A549 (cell line): ENCODE results near the gene SORT1. TPM values are rescaled to one million over a fixed set of nuclear protein-coding genes. Genes with fewer than 3 reads are reported as not detected.

Experiments
- ATAC-seq, 2 experiments: fragments of 200-7000 bp in 1 of 2; fragments of >200 bp in 1 of 2; cut with Nextera tagmentation in 1 of 2; cut with Tn5 transposase in 1 of 2; 3 replicates each; pipeline versions ENCODE4 v1.8.0 to v1.9.1; 2018 to 2020; ENCODE audit warnings: mild to moderate bottlenecking in 1 of 2, moderate library complexity in 1 of 2
- CTCF ChIA-PET: fragments of 300-600 bp; sonication (Branson Sonifier 250); formaldehyde crosslinking; extraction: SDS; loops from one replicate; lab custom pipeline; 2021; ENCODE audit warnings: antibody characterized with exemption, inconsistent platforms; lab: Yijun Ruan, JAX
- POLR2A ChIA-PET: fragments of 350-600 bp; formaldehyde crosslinking; extraction: SDS; loops from one replicate; lab custom pipeline; 2021; ENCODE audit warnings: antibody characterized with exemption, inconsistent platforms; lab: Yijun Ruan, JAX
- DNase-seq, 2 experiments: peaks; one replicate each; pipeline versions ENCODE4 v3.0.0 to v3.0.0-alpha.2; 2011 to 2016; ENCODE audit warnings: low read depth in 1 of 2, low spot score in 1 of 2
- FAIRE-seq: peaks from 2 replicates; lab custom pipeline; 2011; peaks lifted over from hg19 to GRCh38; lab: Jason Lieb, UNC
- H3K27ac ChIP-seq, 2 experiments: fragments of >200 bp; sonication (Bioruptor Twin); formaldehyde crosslinking; 3 replicates each; pipeline ENCODE4 v1.5.1; 2016 to 2017
- H3K4me1 ChIP-seq: fragments of >200 bp; sonication (Bioruptor Twin); formaldehyde crosslinking; 3 replicates; pipeline ENCODE4 v1.6.1; 2016
- H3K4me2 ChIP-seq: fragments of >200 bp; sonication (Bioruptor Twin); formaldehyde crosslinking; 3 replicates; pipeline ENCODE4 v1.6.1; 2016
- H3K4me3 ChIP-seq: fragments of >200 bp; sonication (Bioruptor Twin); formaldehyde crosslinking; 3 replicates; pipeline ENCODE4 v1.5.1; 2016
- H3K9me3 ChIP-seq: fragments of >200 bp; sonication (Bioruptor Twin); formaldehyde crosslinking; 3 replicates; pipeline ENCODE4 v1.6.1; 2016
- BCL3 ChIP-seq: fragments of >200 bp; sonication (Bioruptor Twin); formaldehyde crosslinking; IDR thresholded peaks from 3 replicates; pipeline ENCODE4 v1.6.1; 2016
- E2F6 ChIP-seq: IDR thresholded peaks from 2 replicates; pipeline ENCODE4 v1.6.1; 2012; ENCODE audit warnings: low read depth, borderline replicate concordance
- EP300 ChIP-seq, 2 experiments: fragments of >200 bp; sonication (Bioruptor Twin); formaldehyde crosslinking; IDR thresholded peaks; 2 replicates in 1 of 2; 3 replicates in 1 of 2; pipeline ENCODE4 v1.6.1; 2016 to 2017
- FOSL2 ChIP-seq, 2 experiments: fragments of 450-650 bp in 1 of 2; fragments of >200 bp in 1 of 2; sonication (Bioruptor Twin) in 1 of 2; formaldehyde crosslinking; IDR thresholded peaks; 2 replicates each; pipeline versions ENCODE4 v1.5.0 to v1.6.1; 2016 to 2020; ENCODE audit warnings: mild to moderate bottlenecking in 1 of 2, moderate library complexity in 1 of 2
- FOXS1 ChIP-seq: fragments of 250-450 bp; sonication (Bioruptor Pico); IDR thresholded peaks from 2 replicates; pipeline ENCODE4 v1.5.0; 2020; ENCODE audit warnings: mild to moderate bottlenecking, moderate library complexity
- GATA3 ChIP-seq: IDR thresholded peaks from 2 replicates; pipeline ENCODE4 v1.6.1; 2012; ENCODE audit warnings: borderline replicate concordance
- HES2 ChIP-seq: fragments of >200 bp; sonication (Bioruptor Twin); formaldehyde crosslinking; IDR thresholded peaks from 2 replicates; pipeline ENCODE4 v1.6.1; 2016
- HMGXB4 ChIP-seq: fragments of 250-450 bp; sonication (Bioruptor Pico); IDR thresholded peaks from 2 replicates; pipeline ENCODE4 v1.5.0; 2021; ENCODE audit warnings: mild to moderate bottlenecking, moderate library complexity, borderline replicate concordance
- HOXB13 ChIP-seq: fragments of 250-450 bp; sonication (Bioruptor Pico); IDR thresholded peaks from 2 replicates; pipeline ENCODE4 v1.5.0; 2020; ENCODE audit warnings: low read depth, mild to moderate bottlenecking, moderate library complexity
- JUN ChIP-seq, 2 experiments: fragments of >200 bp; sonication (Bioruptor Twin); formaldehyde crosslinking; IDR thresholded peaks; 2 replicates in 1 of 2; 3 replicates in 1 of 2; pipeline ENCODE4 v1.6.1; 2016 to 2017
- KDM1A ChIP-seq: fragments of 200-600 bp; sonication (generic); IDR thresholded peaks from 2 replicates; pipeline ENCODE4 v1.6.1; 2016; ENCODE audit warnings: low read depth, mild to moderate bottlenecking
- MAX ChIP-seq: IDR thresholded peaks from 2 replicates; pipeline ENCODE4 v1.6.1; 2012
- PBX3 ChIP-seq: IDR thresholded peaks from 2 replicates; pipeline ENCODE4 v1.6.1; 2012
- PHF8 ChIP-seq: fragments of 200-600 bp; sonication (generic); IDR thresholded peaks from 2 replicates; pipeline ENCODE4 v1.6.1; 2016; ENCODE audit warnings: low read depth, mild to moderate bottlenecking, antibody characterized with exemption, moderate library complexity, borderline replicate concordance
- POLR2A ChIP-seq: IDR thresholded peaks from 2 replicates; pipeline ENCODE4 v1.6.1; 2012; ENCODE audit warnings: mild to moderate bottlenecking, low read length
- RAD21 ChIP-seq, 2 experiments: fragments of >200 bp in 1 of 2; sonication (Bioruptor Twin) in 1 of 2; formaldehyde crosslinking in 1 of 2; IDR thresholded peaks in 1 of 2; conservative IDR thresholded peaks in 1 of 2; 2 replicates in 1 of 2; 3 replicates in 1 of 2; pipeline ENCODE4 v1.6.1; 2012 to 2018; ENCODE audit warnings: inconsistent platforms in 1 of 2
- RNF2 ChIP-seq: fragments of 200-600 bp; sonication (generic); IDR thresholded peaks from 2 replicates; pipeline ENCODE4 v1.6.1; 2016; ENCODE audit warnings: low read depth, mild to moderate bottlenecking, antibody characterized with exemption, moderate library complexity, borderline replicate concordance
- ZC3H11A ChIP-seq: fragments of 450-650 bp; IDR thresholded peaks from 2 replicates; pipeline ENCODE4 v1.6.1; 2014; ENCODE audit warnings: antibody characterized with exemption, mild to moderate bottlenecking
- WGBS: methylation state at CpG from one replicate; pipeline ENCODE4 v1.1.6; 2017; ENCODE audit errors: missing lambda C conversion rate; 5-methylcytosine and 5-hydroxymethylcytosine counted together
- polyA plus RNA-seq, 4 experiments: library from polyadenylated mRNA; depleted of rRNA in 3 of 4; stranded (reverse); fragments of >200 nt; fragmentation: RNase III in 1 of 4; extraction: RNeasy Plus Mini Kit Qiagen cat#74134 plus additional on column Dnase treatment in 1 of 4; gene quantifications; 2 replicates in 3 of 4; 3 replicates in 1 of 4; pipeline ENCODE4 v1.2.3, GENCODE V29; 2011 to 2017

SORT1 gene
- polyA plus RNA-seq, 2 of the 4 experiments (the other 2 are of a cell fraction): 6.0 to 14.7 TPM

- POLR2A ChIA-PET: interaction anchor here (1.6 kb wide), 1 partner anchor 9 kb away, joined by 6 read pairs; no protein-coding TSS in a partner anchor
These were observed 113.7 kb downstream of the SORT1 start for GRCh38 chr1:109283748-109284600.

GRCh38 chr1:109282952-109283747 is 114.6 kb downstream of the SORT1 start, which contains the start of gene PSRC1:
Gene PSRC1 (minus strand): TSS chr1:109283145.
- ChIA-PET POLR2A (interaction anchor here (1.0 to 1.6 kb wide), 5 partner anchors 9 to 400 kb away, joined by 3 to 8 read pairs (median 3); partner anchors contain the start of gene SORT1), CTCF (interaction anchor here (1.0 to 2.3 kb wide), 4 partner anchors 14 to 115 kb away, joined by 3 to 18 read pairs (median 6); partner anchors contain the start of gene SORT1)
- DNase-seq (peak; percentile 93 to 95), FAIRE-seq (no peak), ATAC-seq (peak; percentile 98 to 99)
- peak within 1 kb of the TSS; percentile 86 for H3K4me3 ChIP-seq
- peaks cover 13% of the 10 kb centered on the region; the same call in 2 of the 3 replicates for H3K4me1 ChIP-seq
- H3K9me3 ChIP-seq: no peaks in the 10 kb centered on the region
- WGBS: 4% methylated on average over 26 of the region's 56 CpGs
- peak within 1 kb of the TSS; percentile 73 for H3K4me2 ChIP-seq
- H3K27ac ChIP-seq: peak within 1 kb of the TSS; percentile 85 to 98
- TF ChIP-seq FOSL2 (IDR thresholded peaks at IDR 0.05) (no peak), FOSL2 (CRISPR knock-in tag; IDR thresholded peaks at IDR 0.05) (no peak), KDM1A (no peak), ZC3H11A (no peak), PBX3 (no peak), EP300 (IDR thresholded peaks at IDR 0.05) (no peak), E2F6 (peak; percentile 56; the same call in 1 of the 2 replicates), HES2 (no peak), JUN (IDR thresholded peaks at IDR 0.05) (peak; percentile 56 to 68; a peak in 4 of 5 replicates), RAD21 (conservative IDR thresholded peaks at IDR 0.05 in 1 of 2, IDR thresholded peaks at IDR 0.05 in 1 of 2) (0 out of 5 replicates have a peak, but pooled peaks of 1 of the 2 experiments have one; percentile 17), FOXS1 (CRISPR knock-in tag) (no peak), MAX (peak; percentile 87), HMGXB4 (no peak), PHF8 (peak; percentile 52; the same call in 1 of the 2 replicates), POLR2A (peak; percentile 85), BCL3 (0 out of 3 replicates have a peak, but pooled peaks have one; percentile 48)
- TF ChIP-seq, all 56 proteins: peak for 7

More at GRCh38 chr1:109283748-109284600, 113.7 kb downstream of the SORT1 start:
- Histone ChIP-seq H3K4me3 (peak overlapping the region; percentile 86), H3K9me3 (no peaks in the 10 kb centered on the region), H3K4me1 (peaks cover 13% of the 10 kb centered on the region; the same call in 2 of the 3 replicates), H3K27ac (peak overlapping the region; percentile 85 to 98), H3K4me2 (peak overlapping the region; percentile 73)
- TF ChIP-seq HOXB13 (CRISPR knock-in tag) (no peak), RNF2 (no peak), GATA3 (no peak)
- CTCF ChIA-PET: interaction anchor here (1.7 to 2.3 kb wide), 2 partner anchors 20 to 114 kb away, joined by 6 to 18 read pairs; partner anchors contain the start of gene SORT1
- DNase-seq (no peak), FAIRE-seq (no peak), ATAC-seq (no peak)
- 87% methylated on average over 17 of the region's 17 CpGs for WGBS
